ENCODE data around the gene UQCC5.

The UQCC5 gene

GRCh38 chr3:52530918-52531826, 5.2 kb upstream of the UQCC5 start:
- no peak for DNase-seq
- in situ Hi-C loops (cut with HindIII; ENCODE audit: low pct_ligation_motif_present, low pct_unique_long_range_greater_than_20kb, low sequenced_read_pairs), result no loop called here

- in situ Hi-C loops (cut with HindIII; ENCODE audit: low pct_ligation_motif_present, low pct_unique_long_range_greater_than_20kb, low sequenced_read_pairs), result no loop called here
- no peak for DNase-seq
These were observed 4.4 kb upstream of the UQCC5 start for GRCh38 chr3:52531860-52532516.

GRCh38 chr3:52532517-52532837, 3.9 kb upstream of the UQCC5 start:
- in situ Hi-C loops (cut with HindIII; ENCODE audit: low pct_ligation_motif_present, low pct_unique_long_range_greater_than_20kb, low sequenced_read_pairs), result no loop called here
- no peak for DNase-seq

GRCh38 chr3:52532838-52533622, 3.4 kb upstream of the UQCC5 start:
- in situ Hi-C loops (cut with HindIII; ENCODE audit: low pct_ligation_motif_present, low pct_unique_long_range_greater_than_20kb, low sequenced_read_pairs), result no loop called here
- peak; percentile 17 for DNase-seq

- DNase-seq, result peak; percentile 75
- in situ Hi-C loops (cut with HindIII; ENCODE audit: low pct_ligation_motif_present, low pct_unique_long_range_greater_than_20kb, low sequenced_read_pairs), result no loop called here
These were observed 2.7 kb upstream of the UQCC5 start, which contains the start of gene NT5DC2 for GRCh38 chr3:52533623-52534280. TSS of gene NT5DC2 (minus strand) at chr3:52533857. CDS start at chr3:52533737, 120 bp downstream.

GRCh38 chr3:52534281-52535183, 1.9 kb upstream of the UQCC5 start:
- DNase-seq, result no peak
- in situ Hi-C loops (cut with HindIII; ENCODE audit: low pct_ligation_motif_present, low pct_unique_long_range_greater_than_20kb, low sequenced_read_pairs), result no loop called here

- DNase-seq, result no peak
- in situ Hi-C loops (cut with HindIII; ENCODE audit: low pct_ligation_motif_present, low pct_unique_long_range_greater_than_20kb, low sequenced_read_pairs), result no loop called here
These were observed 844 bp upstream of the UQCC5 start for GRCh38 chr3:52535411-52536111.

GRCh38 chr3:52536112-52536368, 365 bp upstream of the UQCC5 start:
- in situ Hi-C loops (cut with HindIII; ENCODE audit: low pct_ligation_motif_present, low pct_unique_long_range_greater_than_20kb, low sequenced_read_pairs), result no loop called here
- DNase-seq, result no peak

- no peak for DNase-seq
- in situ Hi-C loops (cut with HindIII; ENCODE audit: low pct_ligation_motif_present, low pct_unique_long_range_greater_than_20kb, low sequenced_read_pairs), result no loop called here
These were observed 788 bp downstream of the UQCC5 start for GRCh38 chr3:52537165-52537620.

GRCh38 chr3:52537726-52538421, 1.5 kb downstream of the UQCC5 start:
- in situ Hi-C loops (cut with HindIII; ENCODE audit: low pct_ligation_motif_present, low pct_unique_long_range_greater_than_20kb, low sequenced_read_pairs), result no loop called here
- DNase-seq, result no peak

- in situ Hi-C loops (cut with HindIII; ENCODE audit: low pct_ligation_motif_present, low pct_unique_long_range_greater_than_20kb, low sequenced_read_pairs), result no loop called here
- DNase-seq, result no peak
These were observed 2.7 kb downstream of the UQCC5 start for GRCh38 chr3:52539010-52539653.

- no peak for DNase-seq
- in situ Hi-C loops (cut with HindIII; ENCODE audit: low pct_ligation_motif_present, low pct_unique_long_range_greater_than_20kb, low sequenced_read_pairs), result no loop called here
These were observed 4.6 kb downstream of the UQCC5 start for GRCh38 chr3:52541050-52541449.

GRCh38 chr3:52544937-52545336, 8.5 kb downstream of the UQCC5 start:
- in situ Hi-C loops (cut with HindIII; ENCODE audit: low pct_ligation_motif_present, low pct_unique_long_range_greater_than_20kb, low sequenced_read_pairs), result no loop called here
- no peak for DNase-seq

GRCh38 chr3:52546111-52546901, 9.9 kb downstream of the UQCC5 start:
- no peak for DNase-seq
- in situ Hi-C loops (cut with HindIII; ENCODE audit: low pct_ligation_motif_present, low pct_unique_long_range_greater_than_20kb, low sequenced_read_pairs), result no loop called here

GRCh38 chr3:52547143-52547542, 10.7 kb downstream of the UQCC5 start:
- in situ Hi-C loops (cut with HindIII; ENCODE audit: low pct_ligation_motif_present, low pct_unique_long_range_greater_than_20kb, low sequenced_read_pairs), result no loop called here
- no peak for DNase-seq

GRCh38 chr3:52551118-52551517, 14.7 kb downstream of the UQCC5 start:
- in situ Hi-C loops (cut with HindIII; ENCODE audit: low pct_ligation_motif_present, low pct_unique_long_range_greater_than_20kb, low sequenced_read_pairs), result no loop called here
- DNase-seq, result no peak
